ENCODE results near the gene TAX1BP1.

DNA sequence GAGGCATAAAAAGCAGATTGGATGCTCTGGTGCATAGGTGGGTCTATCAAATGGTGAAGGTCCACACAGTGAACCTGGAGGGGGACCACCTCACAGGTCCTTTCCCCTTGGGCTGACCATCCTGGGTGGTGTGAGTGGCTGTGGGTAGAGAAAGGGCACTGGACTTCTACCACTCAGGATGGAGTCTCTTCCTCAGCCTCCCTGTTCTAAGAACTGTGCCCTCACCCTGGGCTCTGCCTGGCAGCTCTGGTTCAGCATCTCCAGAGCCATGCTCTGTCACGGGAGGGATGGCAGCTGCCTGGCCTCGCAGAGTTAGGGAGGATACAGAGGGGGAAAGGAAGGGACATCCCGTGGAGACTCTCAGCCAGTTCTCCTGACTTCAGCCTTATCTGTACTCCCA is 121.8 kb downstream of the TAX1BP1 start:
- TF ChIP-seq EZH2phosphoT487 (IDR thresholded peaks at IDR 0.05; ENCODE audit: borderline replicate concordance, low read length) (no peak), EZH2 (IDR thresholded peaks at IDR 0.05; ENCODE audit: low read length, unreplicated experiment) (no peak)
- TF ChIP-seq, protein P1, sequence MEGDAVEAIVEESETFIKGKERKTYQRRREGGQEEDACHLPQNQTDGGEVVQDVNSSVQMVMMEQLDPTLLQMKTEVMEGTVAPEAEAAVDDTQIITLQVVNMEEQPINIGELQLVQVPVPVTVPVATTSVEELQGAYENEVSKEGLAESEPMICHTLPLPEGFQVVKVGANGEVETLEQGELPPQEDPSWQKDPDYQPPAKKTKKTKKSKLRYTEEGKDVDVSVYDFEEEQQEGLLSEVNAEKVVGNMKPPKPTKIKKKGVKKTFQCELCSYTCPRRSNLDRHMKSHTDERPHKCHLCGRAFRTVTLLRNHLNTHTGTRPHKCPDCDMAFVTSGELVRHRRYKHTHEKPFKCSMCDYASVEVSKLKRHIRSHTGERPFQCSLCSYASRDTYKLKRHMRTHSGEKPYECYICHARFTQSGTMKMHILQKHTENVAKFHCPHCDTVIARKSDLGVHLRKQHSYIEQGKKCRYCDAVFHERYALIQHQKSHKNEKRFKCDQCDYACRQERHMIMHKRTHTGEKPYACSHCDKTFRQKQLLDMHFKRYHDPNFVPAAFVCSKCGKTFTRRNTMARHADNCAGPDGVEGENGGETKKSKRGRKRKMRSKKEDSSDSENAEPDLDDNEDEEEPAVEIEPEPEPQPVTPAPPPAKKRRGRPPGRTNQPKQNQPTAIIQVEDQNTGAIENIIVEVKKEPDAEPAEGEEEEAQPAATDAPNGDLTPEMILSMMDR (conservative IDR thresholded peaks at IDR 0.05; ENCODE audit: low read depth, low read length), result no peak

Data from PC-3 (cell line).